ENCODE results near the gene PIK3R6.

- no peak for TF ChIP-seq CTCF (IDR thresholded peaks at IDR 0.05)
- TF ChIP-seq EZH2 (IDR thresholded peaks at IDR 0.05; ENCODE audit: borderline replicate concordance, insufficient read depth, low read depth, low read length, poor library complexity, severe bottlenecking) = no peak
These were observed 45.6 kb upstream of the PIK3R6 start for GRCh38 chr17:8913091-8913490.

All from B cell (primary cell).